NCI-H510A treated with DMSO at 0.1 percent for 48 hours (cell line): ENCODE data around the gene COG5.

ENCODE experiments used
- DNase-seq: peaks from one replicate; lab custom pipeline; 2025; lab: John Stamatoyannopoulos, UW

Gene COG5

GRCh38 chr7:107180378-107180777, 383.3 kb downstream of the COG5 start:
- DNase-seq: no peak

GRCh38 chr7:107179326-107180164, 384.2 kb downstream of the COG5 start:
- DNase-seq: no peak

GRCh38 chr7:107173691-107174406, 389.9 kb downstream of the COG5 start:
- DNase-seq: no peak

- DNase-seq: no peak
Observed at GRCh38 chr7:107173191-107173590, 390.5 kb downstream of the COG5 start.

GRCh38 chr7:107172276-107173032, 391.3 kb downstream of the COG5 start:
- DNase-seq: no peak

- no peak for DNase-seq
Observed at GRCh38 chr7:107171496-107171895, 392.2 kb downstream of the COG5 start.

- DNase-seq: no peak
Observed at GRCh38 chr7:107170051-107170915, 393.4 kb downstream of the COG5 start.

GRCh38 chr7:107169120-107170050, 394.3 kb downstream of the COG5 start:
- DNase-seq: peak; percentile 78

- DNase-seq: peak; percentile 92
Observed at GRCh38 chr7:107168233-107169119, 395.2 kb downstream of the COG5 start, which contains the start of gene HBP1. HBP1 (plus strand) TSS chr7:107169003; CDS start chr7:107179894, 10,891 bp downstream.

- peak; percentile 35 for DNase-seq
Observed at GRCh38 chr7:107167483-107168232, 396.1 kb downstream of the COG5 start.

GRCh38 chr7:107166736-107167426, 396.8 kb downstream of the COG5 start:
- DNase-seq: no peak

- DNase-seq: no peak
Observed at GRCh38 chr7:107165341-107165740, 398.4 kb downstream of the COG5 start.

GRCh38 chr7:107164092-107164491, 399.6 kb downstream of the COG5 start:
- no peak for DNase-seq

- no peak for DNase-seq
Observed at GRCh38 chr7:107162475-107162874, 401.2 kb downstream of the COG5 start.

- no peak for DNase-seq
Observed at GRCh38 chr7:107161415-107161814, 402.3 kb downstream of the COG5 start.

- no peak for DNase-seq
Observed at GRCh38 chr7:107160389-107160788, 403.3 kb downstream of the COG5 start.

- no peak for DNase-seq
Observed at GRCh38 chr7:107158028-107158427, 405.7 kb downstream of the COG5 start.

GRCh38 chr7:107157091-107157490, 406.6 kb downstream of the COG5 start:
- DNase-seq: no peak
